ENCODE results near the gene LASP1.

The LASP1 gene

GRCh38 chr17:38903404-38903803 lies 33.5 kb downstream of the LASP1 start (continued):
- TF ChIP-seq PATZ1 (CRISPR knock-in tag; IDR thresholded peaks at IDR 0.05; ENCODE audit: borderline replicate concordance) (no peak), BACH2 (CRISPR knock-in tag; IDR thresholded peaks at IDR 0.05; ENCODE audit: borderline replicate concordance) (no peak), CREB5 (CRISPR knock-in tag; IDR thresholded peaks at IDR 0.05; ENCODE audit: low read depth) (no peak), ISL1 (CRISPR knock-in tag; IDR thresholded peaks at IDR 0.05) (no peak)

GRCh38 chr17:38904892-38905291 lies 35.0 kb downstream of the LASP1 start:
- no peak for ATAC-seq
- TF ChIP-seq ESRRG (CRISPR knock-in tag; IDR thresholded peaks at IDR 0.05) (no peak), CSDC2 (CRISPR knock-in tag; IDR thresholded peaks at IDR 0.05) (no peak), ISL1 (CRISPR knock-in tag; IDR thresholded peaks at IDR 0.05) (no peak), PPARA (CRISPR knock-in tag; IDR thresholded peaks at IDR 0.05; ENCODE audit: borderline replicate concordance) (no peak), ZC3H10 (CRISPR knock-in tag; IDR thresholded peaks at IDR 0.05) (no peak), ZNF565 (CRISPR knock-in tag; conservative IDR thresholded peaks at IDR 0.05; ENCODE audit: low read depth) (no peak), GLIS3 (CRISPR knock-in tag; IDR thresholded peaks at IDR 0.05) (no peak), ZFP3 (CRISPR knock-in tag; IDR thresholded peaks at IDR 0.05) (no peak), ZFP30 (CRISPR knock-in tag; IDR thresholded peaks at IDR 0.05) (no peak), ZNF8 (CRISPR knock-in tag; IDR thresholded peaks at IDR 0.05) (no peak), TSHZ2 (CRISPR knock-in tag; IDR thresholded peaks at IDR 0.05) (no peak), BACH2 (CRISPR knock-in tag; IDR thresholded peaks at IDR 0.05; ENCODE audit: borderline replicate concordance) (no peak), OSR1 (CRISPR knock-in tag; IDR thresholded peaks at IDR 0.05) (no peak), SNAI2 (CRISPR knock-in tag; IDR thresholded peaks at IDR 0.05) (no peak)
- TF ChIP-seq, protein P1, sequence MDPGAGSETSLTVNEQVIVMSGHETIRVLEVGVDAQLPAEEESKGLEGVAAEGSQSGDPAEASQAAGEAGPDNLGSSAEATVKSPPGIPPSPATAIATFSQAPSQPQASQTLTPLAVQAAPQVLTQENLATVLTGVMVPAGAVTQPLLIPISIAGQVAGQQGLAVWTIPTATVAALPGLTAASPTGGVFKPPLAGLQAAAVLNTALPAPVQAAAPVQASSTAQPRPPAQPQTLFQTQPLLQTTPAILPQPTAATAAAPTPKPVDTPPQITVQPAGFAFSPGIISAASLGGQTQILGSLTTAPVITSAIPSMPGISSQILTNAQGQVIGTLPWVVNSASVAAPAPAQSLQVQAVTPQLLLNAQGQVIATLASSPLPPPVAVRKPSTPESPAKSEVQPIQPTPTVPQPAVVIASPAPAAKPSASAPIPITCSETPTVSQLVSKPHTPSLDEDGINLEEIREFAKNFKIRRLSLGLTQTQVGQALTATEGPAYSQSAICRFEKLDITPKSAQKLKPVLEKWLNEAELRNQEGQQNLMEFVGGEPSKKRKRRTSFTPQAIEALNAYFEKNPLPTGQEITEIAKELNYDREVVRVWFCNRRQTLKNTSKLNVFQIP (CRISPR knock-in tag; IDR thresholded peaks at IDR 0.05; ENCODE audit: borderline replicate concordance, low read depth) = no peak
- TF ChIP-seq, protein P2, sequence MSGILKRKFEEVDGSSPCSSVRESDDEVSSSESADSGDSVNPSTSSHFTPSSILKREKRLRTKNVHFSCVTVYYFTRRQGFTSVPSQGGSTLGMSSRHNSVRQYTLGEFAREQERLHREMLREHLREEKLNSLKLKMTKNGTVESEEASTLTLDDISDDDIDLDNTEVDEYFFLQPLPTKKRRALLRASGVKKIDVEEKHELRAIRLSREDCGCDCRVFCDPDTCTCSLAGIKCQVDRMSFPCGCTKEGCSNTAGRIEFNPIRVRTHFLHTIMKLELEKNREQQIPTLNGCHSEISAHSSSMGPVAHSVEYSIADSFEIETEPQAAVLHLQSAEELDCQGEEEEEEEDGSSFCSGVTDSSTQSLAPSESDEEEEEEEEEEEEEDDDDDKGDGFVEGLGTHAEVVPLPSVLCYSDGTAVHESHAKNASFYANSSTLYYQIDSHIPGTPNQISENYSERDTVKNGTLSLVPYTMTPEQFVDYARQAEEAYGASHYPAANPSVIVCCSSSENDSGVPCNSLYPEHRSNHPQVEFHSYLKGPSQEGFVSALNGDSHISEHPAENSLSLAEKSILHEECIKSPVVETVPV (CRISPR knock-in tag; IDR thresholded peaks at IDR 0.05) = no peak

DNA sequence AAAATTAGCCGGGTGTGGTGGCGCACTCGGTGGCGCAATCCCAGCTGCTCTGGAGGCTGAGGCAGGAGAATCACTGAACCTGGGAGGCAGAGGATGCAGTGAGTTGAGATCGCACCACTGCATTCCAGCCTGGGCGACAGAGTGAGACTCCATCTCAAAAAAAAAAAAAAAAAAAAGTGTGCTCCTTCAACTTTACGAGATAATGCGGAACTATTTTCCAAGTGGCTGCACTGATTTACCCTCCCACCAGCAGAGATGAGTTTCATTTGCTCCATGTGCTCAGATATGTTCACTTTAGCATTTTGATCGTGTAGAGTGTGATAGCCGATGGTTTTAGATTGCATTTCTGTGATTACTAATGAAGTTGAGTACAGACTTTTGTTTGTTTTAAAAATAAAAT lies 35.5 kb downstream of the LASP1 start:
- no peak for ATAC-seq
- no peak for TF ChIP-seq ISL1 (CRISPR knock-in tag; IDR thresholded peaks at IDR 0.05)
- no peak for TF ChIP-seq ARNTL (CRISPR knock-in tag; IDR thresholded peaks at IDR 0.05; ENCODE audit: borderline replicate concordance, low read depth)
- TF ChIP-seq PPARA (CRISPR knock-in tag; IDR thresholded peaks at IDR 0.05; ENCODE audit: borderline replicate concordance) = no peak
- TF ChIP-seq OSR1 (CRISPR knock-in tag; IDR thresholded peaks at IDR 0.05) = no peak
- TF ChIP-seq ZNF70 (CRISPR knock-in tag; IDR thresholded peaks at IDR 0.05) = no peak
- TF ChIP-seq ZFP30 (CRISPR knock-in tag; IDR thresholded peaks at IDR 0.05) = no peak
- no peak for TF ChIP-seq RARB (CRISPR knock-in tag; IDR thresholded peaks at IDR 0.05)
- no peak for TF ChIP-seq ZNF8 (CRISPR knock-in tag; IDR thresholded peaks at IDR 0.05)
- TF ChIP-seq CSDC2 (CRISPR knock-in tag; IDR thresholded peaks at IDR 0.05) = no peak
- TF ChIP-seq, protein P2 (CRISPR knock-in tag; IDR thresholded peaks at IDR 0.05) = no peak
- TF ChIP-seq ZC3H10 (CRISPR knock-in tag; IDR thresholded peaks at IDR 0.05) = no peak
- TF ChIP-seq TOX (CRISPR knock-in tag; IDR thresholded peaks at IDR 0.05; ENCODE audit: borderline replicate concordance) = no peak
- no peak for TF ChIP-seq BACH2 (CRISPR knock-in tag; IDR thresholded peaks at IDR 0.05; ENCODE audit: borderline replicate concordance)
- no peak for TF ChIP-seq PATZ1 (CRISPR knock-in tag; IDR thresholded peaks at IDR 0.05; ENCODE audit: borderline replicate concordance)
- TF ChIP-seq TCF4 (CRISPR knock-in tag; IDR thresholded peaks at IDR 0.05; ENCODE audit: borderline replicate concordance) = no peak

Data from SK-N-SH treated with all-trans-retinoic acid at 6 μM for 48 hours (cell line).